Activated CD4-positive, alpha-beta T cell treated with anti-CD3 and anti-CD28 coated beads for 24 hours (primary cell): ENCODE measurements around the gene STK32C.
A peak's percentile ranks its signal among the peaks of the same experiment; 100 is the strongest.
"Not testable (repeated sequence)": the region's sequence is repeated elsewhere in the genome, so short reads cannot be mapped to it uniquely, and the experiment has no call there.

Experiments used
- DNase-seq, 2 donors: peaks; one replicate each; pipeline ENCODE4 v3.0.0-alpha.2; 2020; ENCODE audit warnings: low read depth in 2 of 2

Gene STK32C

GRCh38 chr10:132169766-132170560, 137.8 kb downstream of the STK32C start:
- no peak for DNase-seq

- no peak for DNase-seq
These were observed 138.6 kb downstream of the STK32C start for GRCh38 chr10:132169031-132169765.

- no peak for DNase-seq
These were observed 139.1 kb downstream of the STK32C start for GRCh38 chr10:132168571-132169030.

GRCh38 chr10:132167976-132168375, 139.8 kb downstream of the STK32C start:
- DNase-seq = no peak

GRCh38 chr10:132167041-132167674, 140.6 kb downstream of the STK32C start:
- DNase-seq = no peak

GRCh38 chr10:132166216-132166950, 141.4 kb downstream of the STK32C start:
- no peak for DNase-seq

- no peak for DNase-seq
These were observed 142.3 kb downstream of the STK32C start for GRCh38 chr10:132165416-132165980.

- no peak for DNase-seq
These were observed 142.9 kb downstream of the STK32C start for GRCh38 chr10:132164761-132165278.

- DNase-seq = no peak
These were observed 143.8 kb downstream of the STK32C start for GRCh38 chr10:132163826-132164515.

- peak in 1 of 2 donors; percentile 51 for DNase-seq
These were observed 144.4 kb downstream of the STK32C start for GRCh38 chr10:132163278-132163765.

- DNase-seq = no peak
These were observed 145.0 kb downstream of the STK32C start for GRCh38 chr10:132162590-132163277.

GRCh38 chr10:132162021-132162531, 145.7 kb downstream of the STK32C start:
- DNase-seq = no peak

- DNase-seq = not testable (repeated sequence)
These were observed 146.7 kb downstream of the STK32C start for GRCh38 chr10:132160834-132161622.

GRCh38 chr10:132160231-132160630, 147.5 kb downstream of the STK32C start:
- DNase-seq = not testable (repeated sequence)

GRCh38 chr10:132159302-132160230, 148.2 kb downstream of the STK32C start:
- DNase-seq = not testable (repeated sequence)

GRCh38 chr10:132158823-132159222, 148.9 kb downstream of the STK32C start:
- DNase-seq = no peak

GRCh38 chr10:132158122-132158741, 149.5 kb downstream of the STK32C start:
- no peak for DNase-seq
